H1 (cell line): ENCODE results near the gene PNLDC1. TPM values are rescaled to one million over a fixed set of nuclear protein-coding genes. Genes with fewer than 3 reads are reported as not detected.

ENCODE experiments used
- BCL11A ChIP-seq, 2 experiments: IDR thresholded peaks; one replicate each; pipeline ENCODE4 v1.6.1; 2011; ENCODE audit warnings: low read depth in 2 of 2, low read length in 2 of 2, mild to moderate bottlenecking in 2 of 2
- CBX8 ChIP-seq: fragments of 300-800, 300-1000 bp; sonication (generic); IDR thresholded peaks from 2 replicates; pipeline ENCODE4 v1.7.1; 2016; ENCODE audit warnings: low read depth, low read length, borderline replicate concordance
- CTBP2 ChIP-seq: IDR thresholded peaks from 2 replicates; pipeline ENCODE4 v1.7.0; 2011; ENCODE audit warnings: borderline replicate concordance, mild to moderate bottlenecking, moderate library complexity, mixed read lengths, low read length; ENCODE audit not compliant: insufficient read depth, insufficient read length
- EGR1 ChIP-seq: IDR thresholded peaks from 2 replicates; pipeline ENCODE4 v1.6.1; 2011; ENCODE audit warnings: low read depth, low read length, borderline replicate concordance
- EP300 ChIP-seq, 2 experiments: IDR thresholded peaks; 1 replicate in 1 of 2; 2 replicates in 1 of 2; pipeline ENCODE4 v1.6.1; 2011 to 2012; ENCODE audit warnings: low read depth in 2 of 2, low read length in 2 of 2, mild to moderate bottlenecking in 2 of 2, borderline replicate concordance in 1 of 2, inconsistent platforms in 1 of 2, moderate library complexity in 1 of 2
- GABPA ChIP-seq: IDR thresholded peaks from 2 replicates; pipeline ENCODE4 v1.6.1; 2011; ENCODE audit warnings: mild to moderate bottlenecking, low read length, moderate library complexity, borderline replicate concordance; ENCODE audit not compliant: insufficient read depth
- GTF2F1 ChIP-seq: IDR thresholded peaks from 2 replicates; pipeline ENCODE4 v1.6.1; 2012; ENCODE audit warnings: low read depth, low read length, improper control_type of control experiment, borderline replicate concordance
- KDM5A ChIP-seq: fragments of 200-600 bp; IDR thresholded peaks from 2 replicates; pipeline ENCODE4 v1.7.1; 2012; ENCODE audit warnings: mild to moderate bottlenecking, low read length, inconsistent platforms, mixed read lengths
- NRF1 ChIP-seq: IDR thresholded peaks from 2 replicates; pipeline ENCODE4 v1.6.1; 2011; ENCODE audit warnings: mild to moderate bottlenecking, low read depth, low read length, improper control_type of control experiment
- PHF8 ChIP-seq: fragments of 200-600 bp; sonication (generic); conservative IDR thresholded peaks from 2 replicates; pipeline ENCODE4 v1.7.1; 2012; ENCODE audit warnings: low read depth, mild to moderate bottlenecking, inconsistent platforms, low read length, moderate library complexity
- POLR2A ChIP-seq, 2 experiments: IDR thresholded peaks; 1 replicate in 1 of 2; 2 replicates in 1 of 2; pipeline ENCODE4 v1.6.1; 2011; ENCODE audit warnings: low read depth in 2 of 2, low read length in 2 of 2, mild to moderate bottlenecking in 2 of 2; ENCODE audit errors: control extremely low read depth in 1 of 2
- RAD21 ChIP-seq, 2 experiments: IDR thresholded peaks in 1 of 2; conservative IDR thresholded peaks in 1 of 2; 2 replicates each; pipeline ENCODE4 v1.6.1; 2011; ENCODE audit warnings: low read depth in 2 of 2, low read length in 2 of 2, improper control_type of control experiment in 1 of 2, inconsistent platforms in 1 of 2, mild to moderate bottlenecking in 1 of 2, moderate library complexity in 1 of 2
- RNF2 ChIP-seq: fragments of 200-900, 300-1000 bp; sonication (generic); IDR thresholded peaks from 2 replicates; pipeline ENCODE4 v1.7.1; 2016; ENCODE audit warnings: borderline replicate concordance, low read depth, mild to moderate bottlenecking, antibody characterized with exemption, low read length; ENCODE audit not compliant: poor library complexity, severe bottlenecking; ENCODE audit errors: missing control alignments
- SIN3A ChIP-seq, 2 experiments: IDR thresholded peaks in 1 of 2; conservative IDR thresholded peaks in 1 of 2; 2 replicates each; pipeline ENCODE4 v1.6.1; 2011 to 2012; ENCODE audit warnings: low read length in 2 of 2, improper control_type of control experiment in 1 of 2, low read depth in 1 of 2, mild to moderate bottlenecking in 1 of 2
- SIRT6 ChIP-seq: IDR thresholded peaks from one replicate; pipeline ENCODE4 v1.7.1; 2012; ENCODE audit warnings: low read length, inconsistent platforms
- TAF1 ChIP-seq: IDR thresholded peaks from 2 replicates; pipeline ENCODE4 v1.6.1; 2011; ENCODE audit warnings: mild to moderate bottlenecking, low read depth, low read length
- TEAD4 ChIP-seq: IDR thresholded peaks from 2 replicates; pipeline ENCODE4 v1.6.1; 2012; ENCODE audit warnings: low read depth, low read length, inconsistent platforms, mixed read lengths
- polyA plus RNA-seq, 7 experiments: library from polyadenylated mRNA; depleted of rRNA in 3 of 7; stranded (reverse) in 5 of 7; unstranded in 2 of 7; fragments of >200 nt in 5 of 7; fragments of 200-250 nt in 2 of 7; gene quantifications; 1 replicate in 5 of 7; 2 replicates in 1 of 7; 4 replicates in 1 of 7; pipeline versions ENCODE4 v1.2.1 to v1.2.3, GENCODE V29; 2011 to 2013; ENCODE audit warnings: missing spikeins in 2 of 7, mixed read lengths in 2 of 7
- total RNA-seq: library from RNA; stranded (reverse); fragmentation: NEBNext Ultra II Directional; extraction: Animal tissue kit (Norgen Biotek cat#: 25700); gene quantifications from 2 replicates; pipeline ENCODE4 v1.2.1, GENCODE V29; 2021
- TF ChIP-seq, protein P1 (sequence below): IDR thresholded peaks from 2 replicates; pipeline ENCODE4 v1.6.1; 2012; ENCODE audit warnings: inconsistent platforms

PNLDC1 gene
- total and polyA plus RNA-seq, 2 of the 8 experiments (the other 6 are each of a cell fraction or from before 2014, with no cell fraction given): 0.15 to 0.34 TPM

DNA sequence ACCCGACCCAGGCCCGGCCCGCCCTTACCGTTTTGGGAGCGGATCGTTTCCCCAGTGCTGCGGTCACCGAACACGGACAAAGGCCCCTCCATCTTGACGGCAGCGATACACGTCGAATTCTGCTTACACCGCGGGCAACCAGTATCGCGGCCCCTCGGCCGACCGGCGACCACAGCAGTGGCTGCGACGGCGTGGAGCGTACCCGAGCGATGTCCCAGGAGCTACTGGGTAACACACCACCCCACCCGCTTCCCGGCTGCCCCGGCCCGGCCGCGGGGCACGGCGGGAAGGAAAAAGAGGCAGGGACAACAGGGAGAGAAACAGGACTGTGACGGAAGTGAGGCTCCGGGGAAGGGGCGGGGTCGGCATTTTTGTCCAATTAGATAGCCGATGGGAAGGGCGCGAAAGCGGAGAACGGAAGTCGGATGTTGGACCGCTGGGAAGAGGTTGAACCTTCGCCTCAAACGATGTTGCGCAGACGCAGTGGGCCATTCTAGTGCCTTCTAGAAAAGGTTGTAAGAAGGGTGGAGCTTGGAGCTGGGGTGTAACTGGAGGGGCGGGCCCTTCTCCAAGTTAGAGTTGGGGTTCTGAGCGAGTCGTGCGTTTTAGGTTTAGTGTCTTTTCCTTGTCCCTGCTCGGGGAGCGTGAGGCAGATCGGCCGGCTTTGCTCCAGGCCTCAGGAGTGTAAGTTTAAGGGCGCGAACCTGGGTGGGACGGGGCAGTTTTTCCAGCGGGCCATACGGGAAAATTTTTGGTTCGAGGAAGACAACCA is 10.5 kb upstream of the PNLDC1 start, which contains the start of gene TCP1 (continued):
- TF ChIP-seq CBX8: no peak
- 0 out of 2 replicates have a peak, but pooled peaks have one; percentile 10 for TF ChIP-seq KDM5A
- TF ChIP-seq RNF2: no peak
- TF ChIP-seq POLR2A (IDR thresholded peaks at IDR 0.05; ENCODE audit: control extremely low read depth in 1 of 2, low read depth in 2 of 2, low read length in 2 of 2): peak; percentile 77 to 89; a peak in 2 of 3 replicates
- TF ChIP-seq CTBP2: no peak
- 0 out of 2 replicates have a peak, but pooled peaks have one; percentile 2 for TF ChIP-seq TEAD4
- TF ChIP-seq, protein P1, sequence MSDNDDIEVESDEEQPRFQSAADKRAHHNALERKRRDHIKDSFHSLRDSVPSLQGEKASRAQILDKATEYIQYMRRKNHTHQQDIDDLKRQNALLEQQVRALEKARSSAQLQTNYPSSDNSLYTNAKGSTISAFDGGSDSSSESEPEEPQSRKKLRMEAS: peak; percentile 70
- TF ChIP-seq GTF2F1: no peak
- peak; percentile 98 for TF ChIP-seq TAF1
- TF ChIP-seq EP300 (IDR thresholded peaks at IDR 0.05; ENCODE audit: borderline replicate concordance in 1 of 2, low read depth in 2 of 2, low read length in 2 of 2): no peak
- peak; percentile 92 for TF ChIP-seq NRF1
- no peak; a peak in 1 of 4 replicates for TF ChIP-seq RAD21 (IDR thresholded peaks at IDR 0.05 in 1 of 2, conservative IDR thresholded peaks at IDR 0.05 in 1 of 2; ENCODE audit: low read depth in 2 of 2, low read length in 2 of 2)
- no peak for TF ChIP-seq EGR1
- peak in 1 of 2 experiments; percentile 87; a peak in 2 of 4 replicates for TF ChIP-seq SIN3A (conservative IDR thresholded peaks at IDR 0.05 in 1 of 2, IDR thresholded peaks at IDR 0.05 in 1 of 2; ENCODE audit: low read depth in 1 of 2, low read length in 2 of 2)
- peak; percentile 86; the same call in 1 of the 2 replicates for TF ChIP-seq GABPA
- TF ChIP-seq BCL11A (IDR thresholded peaks at IDR 0.05; ENCODE audit: low read depth in 2 of 2, low read length in 2 of 2): no peak
- peak; percentile 82 for TF ChIP-seq PHF8
- no peak for TF ChIP-seq SIRT6
